Measurements from ENCODE around the gene MAOA.
A peak's percentile ranks its signal among the peaks of the same experiment; 100 is the strongest.
"Not testable (repeated sequence)": the region's sequence is repeated elsewhere in the genome, so short reads cannot be mapped to it uniquely, and the experiment has no call there.

MAOA gene

GRCh38 chrX:43718546-43718945, 62.4 kb downstream of the MAOA start:
- no peak for DNase-seq

GRCh38 chrX:43718956-43719355, 62.9 kb downstream of the MAOA start:
- no peak for DNase-seq

- no peak for DNase-seq
Measured at GRCh38 chrX:43720082-43720481, 64.0 kb downstream of the MAOA start.

GRCh38 chrX:43720961-43721360, 64.9 kb downstream of the MAOA start:
- DNase-seq = no peak

- DNase-seq = not testable (repeated sequence)
Measured at GRCh38 chrX:43725227-43725626, 69.1 kb downstream of the MAOA start.

GRCh38 chrX:43727254-43727653, 71.2 kb downstream of the MAOA start:
- not testable (repeated sequence) for DNase-seq

- no peak for DNase-seq
Measured at GRCh38 chrX:43728002-43728401, 71.9 kb downstream of the MAOA start.

GRCh38 chrX:43728966-43729365, 72.9 kb downstream of the MAOA start:
- DNase-seq = no peak

- DNase-seq = no peak
Measured at GRCh38 chrX:43731086-43731485, 75.0 kb downstream of the MAOA start.

- no peak for DNase-seq
Measured at GRCh38 chrX:43733699-43734098, 77.6 kb downstream of the MAOA start.

GRCh38 chrX:43734444-43734843, 78.3 kb downstream of the MAOA start:
- DNase-seq = no peak

GRCh38 chrX:43735534-43735933, 79.4 kb downstream of the MAOA start:
- DNase-seq = no peak

- no peak for DNase-seq
Measured at GRCh38 chrX:43735957-43736356, 79.9 kb downstream of the MAOA start.

GRCh38 chrX:43741843-43742573, 85.9 kb downstream of the MAOA start:
- no peak for DNase-seq

- DNase-seq = no peak
Measured at GRCh38 chrX:43743100-43743822, 87.2 kb downstream of the MAOA start.

GRCh38 chrX:43744284-43744683, 88.2 kb downstream of the MAOA start:
- no peak for DNase-seq

- no peak for DNase-seq
Measured at GRCh38 chrX:43745938-43746721, 90.0 kb downstream of the MAOA start.

GRCh38 chrX:43747476-43747875, 91.4 kb downstream of the MAOA start:
- DNase-seq = no peak

GRCh38 chrX:43750248-43750676, 94.2 kb downstream of the MAOA start:
- peak; percentile 57 for DNase-seq

GRCh38 chrX:43753637-43754036, 97.5 kb downstream of the MAOA start:
- no peak for DNase-seq

GRCh38 chrX:43756076-43756475, 100.0 kb downstream of the MAOA start:
- no peak for DNase-seq

GRCh38 chrX:43758044-43758443, 101.9 kb downstream of the MAOA start:
- no peak for DNase-seq

GRCh38 chrX:43785930-43786591, 130.0 kb downstream of the MAOA start:
- DNase-seq = no peak

All from CD4-positive, alpha-beta T cell treated with Interleukin-4 for 4 hours (primary cell).